SK-N-SH (cell line): ENCODE measurements around the gene MARK4. TPM values are rescaled to one million over a fixed set of nuclear protein-coding genes. Genes with fewer than 3 reads are reported as not detected.

Experiments used
- CTCF ChIA-PET: fragments of 300-600, 350-600 bp; formaldehyde crosslinking; extraction: SDS; loops from one replicate; lab custom pipeline; 2021; lab: Yijun Ruan, JAX
- POLR2A ChIA-PET: fragments of 350-600 bp; sonication (Branson Sonifier 250); formaldehyde crosslinking; extraction: SDS; loops from one replicate; lab custom pipeline; 2020; ENCODE audit warnings: antibody characterized with exemption, inconsistent platforms; lab: Yijun Ruan, JAX
- DNase-seq: peaks from one replicate; pipeline ENCODE4 v3.0.0; 2012
- H2AFZ ChIP-seq: fragments of 200-600 bp; sonication (generic); 2 replicates; pipeline ENCODE4 v1.8.1; 2016; ENCODE audit warnings: antibody characterized with exemption, mild to moderate bottlenecking, low read depth
- H3F3A ChIP-seq: fragments of 200-600 bp; sonication (generic); replicated peaks from 2 replicates; pipeline ENCODE3; 2016; ENCODE audit warnings: antibody characterized with exemption, mild to moderate bottlenecking; ENCODE audit not compliant: insufficient read depth
- H3K27ac ChIP-seq, 2 experiments: fragments of 200-500 bp in 1 of 2; fragments of 200-600 bp in 1 of 2; sonication (Bioruptor generic) in 1 of 2; sonication (generic), shearing (Covaris generic) in 1 of 2; 2 replicates each; pipeline versions ENCODE4 v1.5.1 to v1.6.1; 2014 to 2016; ENCODE audit warnings: low read depth in 2 of 2, inconsistent platforms in 1 of 2, low read length in 1 of 2, mild to moderate bottlenecking in 1 of 2, mixed read lengths in 1 of 2
- H3K27me3 ChIP-seq: fragments of 200-600 bp; sonication (generic), shearing (Covaris generic); 2 replicates; pipeline ENCODE4 v1.6.1; 2016; ENCODE audit warnings: mixed run types; ENCODE audit not compliant: insufficient read depth
- H3K36me3 ChIP-seq, 2 experiments: fragments of 200-500 bp in 1 of 2; fragments of 200-600 bp in 1 of 2; sonication (Bioruptor generic) in 1 of 2; sonication (generic) in 1 of 2; replicated peaks in 1 of 2; 2 replicates each; pipeline versions ENCODE3 to v1.5.1; 2014 to 2016; ENCODE audit warnings: low read length in 1 of 2, mild to moderate bottlenecking in 1 of 2; ENCODE audit not compliant: insufficient read depth in 2 of 2, control insufficient read depth in 1 of 2
- H3K4me1 ChIP-seq, 2 experiments: fragments of 200-500 bp in 1 of 2; fragments of 200-600 bp in 1 of 2; sonication (Bioruptor generic) in 1 of 2; sonication (generic), shearing (Covaris generic) in 1 of 2; 2 replicates each; pipeline versions ENCODE4 v1.5.1 to v1.6.1; 2014 to 2016; ENCODE audit warnings: low read depth in 1 of 2, low read length in 1 of 2, mixed run types in 1 of 2; ENCODE audit not compliant: insufficient read depth in 2 of 2, control insufficient read depth in 1 of 2
- H3K4me2 ChIP-seq: fragments of 200-600 bp; sonication (generic), shearing (Covaris generic); 2 replicates; pipeline ENCODE4 v1.6.1; 2017; ENCODE audit warnings: mixed run types
- H3K4me3 ChIP-seq, 2 experiments: fragments of 200-500 bp in 1 of 2; fragments of 200-600 bp in 1 of 2; sonication (Bioruptor generic) in 1 of 2; sonication (generic), shearing (Covaris generic) in 1 of 2; 2 replicates each; pipeline versions ENCODE4 v1.5.1 to v1.8.1; 2014 to 2016; ENCODE audit warnings: low read depth in 2 of 2, inconsistent platforms in 1 of 2, low read length in 1 of 2, mild to moderate bottlenecking in 1 of 2, mixed read lengths in 1 of 2, moderate library complexity in 1 of 2
- H3K79me2 ChIP-seq: fragments of 200-600 bp; sonication (generic); 2 replicates; pipeline ENCODE4 v1.8.1; 2017; ENCODE audit warnings: mild to moderate bottlenecking; ENCODE audit not compliant: insufficient read depth
- H3K9ac ChIP-seq: fragments of 200-600 bp; sonication (generic); 2 replicates; pipeline ENCODE4 v1.6.1; 2017; ENCODE audit warnings: mixed run types
- H3K9me2 ChIP-seq: fragments of 200-600 bp; sonication (generic); 2 replicates; pipeline ENCODE4 v1.6.1; 2017; ENCODE audit warnings: mixed run types
- H3K9me3 ChIP-seq: fragments of 200-600 bp; sonication (generic); 2 replicates; pipeline ENCODE4 v1.6.1; 2017; ENCODE audit warnings: mixed run types, mild to moderate bottlenecking, moderate library complexity
- H4K20me1 ChIP-seq: fragments of 200-600 bp; sonication (generic); 2 replicates; pipeline ENCODE4 v1.6.1; 2017; ENCODE audit warnings: mild to moderate bottlenecking, mixed run types; ENCODE audit not compliant: insufficient read depth
- CHD2 ChIP-seq: fragments of 150-350 bp; IDR thresholded peaks from 2 replicates; pipeline ENCODE4 v1.6.1; 2018; ENCODE audit warnings: low read length; ENCODE audit not compliant: partially characterized antibody
- EZH2phosphoT487 ChIP-seq: fragments of 200-600 bp; sonication (generic); IDR thresholded peaks from 2 replicates; pipeline ENCODE4 v1.6.1; 2017; ENCODE audit warnings: low read depth, mixed run types, mild to moderate bottlenecking, antibody characterized with exemption, moderate library complexity, borderline replicate concordance
- GABPA ChIP-seq: IDR thresholded peaks from 2 replicates; pipeline ENCODE4 v1.4.0; 2012; ENCODE audit warnings: low read depth, mild to moderate bottlenecking
- GATA2 ChIP-seq: sonication (generic); formaldehyde crosslinking; IDR thresholded peaks from 2 replicates; pipeline ENCODE4 v1.5.0; 2020; ENCODE audit warnings: mild to moderate bottlenecking, missing genetic modification reagents
- IRF3 ChIP-seq: fragments of 150-350 bp; IDR thresholded peaks from 2 replicates; pipeline ENCODE4 v1.6.1; 2016; ENCODE audit warnings: mild to moderate bottlenecking, low read depth, low read length
- MAX ChIP-seq: IDR thresholded peaks from 2 replicates; pipeline ENCODE4 v1.4.0; 2012; ENCODE audit warnings: low read depth
- MXI1 ChIP-seq: IDR thresholded peaks from 2 replicates; pipeline ENCODE4 v1.6.1; 2012; ENCODE audit warnings: mild to moderate bottlenecking, low read depth, low read length, improper control_type of control experiment
- NRF1 ChIP-seq: IDR thresholded peaks from 2 replicates; pipeline ENCODE4 v1.6.1; 2012; ENCODE audit warnings: low read depth, mild to moderate bottlenecking, low read length
- POLR2AphosphoS5 ChIP-seq: IDR thresholded peaks from 2 replicates; pipeline ENCODE4 v1.6.1; 2012; ENCODE audit warnings: low read depth, low read length
- RAD21 ChIP-seq: IDR thresholded peaks from 2 replicates; pipeline ENCODE4 v1.6.1; 2012; ENCODE audit warnings: mild to moderate bottlenecking, low read length
- RCOR1 ChIP-seq: fragments of 150-350 bp; IDR thresholded peaks from 2 replicates; pipeline ENCODE4 v1.6.1; 2017; ENCODE audit warnings: antibody characterized with exemption, low read length
- RFX5 ChIP-seq: IDR thresholded peaks from 2 replicates; pipeline ENCODE4 v1.6.1; 2012; ENCODE audit warnings: mild to moderate bottlenecking, improper control_type of control experiment, low read length
- SMC3 ChIP-seq: IDR thresholded peaks from 2 replicates; pipeline ENCODE4 v1.6.1; 2012; ENCODE audit warnings: low read depth, low read length, improper control_type of control experiment
- TCF12 ChIP-seq: IDR thresholded peaks from 2 replicates; pipeline ENCODE4 v1.4.0; 2012
- TEAD4 ChIP-seq: IDR thresholded peaks from 2 replicates; pipeline ENCODE4 v1.4.0; 2012; ENCODE audit warnings: mild to moderate bottlenecking, borderline replicate concordance; ENCODE audit not compliant: insufficient read depth
- YY1 ChIP-seq: IDR thresholded peaks from 2 replicates; pipeline ENCODE4 v1.4.0; 2012; ENCODE audit warnings: low read depth, mild to moderate bottlenecking
- ZBTB33 ChIP-seq: IDR thresholded peaks from 2 replicates; pipeline ENCODE4 v1.4.0; 2012; ENCODE audit warnings: low read depth, borderline replicate concordance
- WGBS: methylation state at CpG from one replicate; pipeline ENCODE4 v1.1.6; 2017; ENCODE audit warnings: low lambda C conversion rate; 5-methylcytosine and 5-hydroxymethylcytosine counted together
- polyA plus RNA-seq, 3 experiments: library from polyadenylated mRNA; depleted of rRNA; stranded (reverse); fragments of >200 nt; gene quantifications; 2 replicates each; pipeline ENCODE4 v1.2.3, GENCODE V29; 2012

MARK4 gene
- polyA plus RNA-seq, 1 of the 3 experiments (the other 2 are of a cell fraction), result 16.3 TPM

GRCh38 chr19:45276284-45276687 lies 25.2 kb downstream of the MARK4 start:
- TF ChIP-seq IRF3, result no peak
- no peak for TF ChIP-seq MXI1
- no peak for TF ChIP-seq TEAD4
- TF ChIP-seq RAD21, result peak; percentile 22

GRCh38 chr19:45278087-45278486 lies 27.0 kb downstream of the MARK4 start:
- no peaks in the 10 kb centered on the region for H3K9me2 ChIP-seq
- H3K79me2 ChIP-seq, result no peaks in the 10 kb centered on the region
- no peak overlapping the region for H3K4me3 ChIP-seq
- H2AFZ ChIP-seq, result no peak overlapping the region
- no peak for DNase-seq
- H3K9me3 ChIP-seq, result no peaks in the 10 kb centered on the region
- H3K36me3 ChIP-seq, result peaks cover 10 to 14% of the 10 kb centered on the region in 2 experiments
- H3F3A ChIP-seq, result no peaks in the 10 kb centered on the region
- H3K27ac ChIP-seq, result no peak overlapping the region
- no peaks in the 10 kb centered on the region for H3K27me3 ChIP-seq
- WGBS, result 91% methylated on average over 10 of the region's 10 CpGs
- ChIA-PET CTCF (interaction anchor here (1.0 kb wide), 1 partner anchor 28 kb away, joined by 3 read pairs; no protein-coding TSS in a partner anchor), POLR2A (no interaction called here)
- H3K4me2 ChIP-seq, result no peak overlapping the region
- no peak overlapping the region for H3K9ac ChIP-seq
- no peaks in the 10 kb centered on the region for H4K20me1 ChIP-seq
- peaks cover 0 to 15% of the 10 kb centered on the region in 2 experiments; a peak in 2 of 4 replicates for H3K4me1 ChIP-seq
- TF ChIP-seq YY1 (no peak), MAX (no peak), GATA2 (no peak), RFX5 (no peak), GABPA (no peak), POLR2AphosphoS5 (no peak), NRF1 (no peak), EZH2phosphoT487 (no peak), CHD2 (no peak), RAD21 (no peak), RCOR1 (no peak), ZBTB33 (no peak), TCF12 (no peak), IRF3 (no peak), SMC3 (no peak)
- TF ChIP-seq, all 33 proteins: peak for 0

More at GRCh38 chr19:45276284-45276687, 25.2 kb downstream of the MARK4 start:
- Histone ChIP-seq H3K9me2 (no peaks in the 10 kb centered on the region), H3K4me1 (peaks cover 0 to 16% of the 10 kb centered on the region in 2 experiments; a peak in 2 of 4 replicates), H3K79me2 (no peaks in the 10 kb centered on the region), H2AFZ (no peak overlapping the region), H3K4me2 (no peak overlapping the region), H3K27me3 (no peaks in the 10 kb centered on the region), H3K4me3 (no peak overlapping the region), H3K9me3 (no peaks in the 10 kb centered on the region), H3K27ac (peak overlapping the region in 1 of 2 experiments; percentile 39; a peak in 2 of 4 replicates), H3K9ac (no peak overlapping the region), H3F3A (no peaks in the 10 kb centered on the region), H4K20me1 (no peaks in the 10 kb centered on the region), H3K36me3 (peaks cover 12 to 16% of the 10 kb centered on the region in 2 experiments)
- DNase-seq, result peak; percentile 68
- POLR2A ChIA-PET, result interaction anchor here (0.6 kb wide), 1 partner anchor 220 kb away, joined by 3 read pairs; no protein-coding TSS in a partner anchor
- 83% methylated on average over 7 of the region's 7 CpGs for WGBS
- CTCF ChIA-PET, result interaction anchor here (1.2 to 1.8 kb wide), 2 partner anchors 22 to 62 kb away, joined by 3 to 6 read pairs; no protein-coding TSS in a partner anchor
